RWPE1 (cell line): Measurements from ENCODE around the gene ARPC1A.
A peak's percentile ranks its signal among the peaks of the same experiment; 100 is the strongest.

Experiments
- CTCF ChIA-PET: fragments of 350-600 bp; sonication (Branson Sonifier 250); formaldehyde crosslinking; extraction: SDS; loops from one replicate; lab custom pipeline; 2021; lab: Yijun Ruan, JAX
- POLR2A ChIA-PET: fragments of 400-600 bp; formaldehyde crosslinking; extraction: SDS; loops from one replicate; lab custom pipeline; 2020; ENCODE audit warnings: antibody characterized with exemption; ENCODE audit not compliant: low non-redundant PET; lab: Yijun Ruan, JAX
- DNase-seq: peaks from one replicate; pipeline ENCODE4 v3.0.0; 2012; ENCODE audit warnings: low spot score
- H3K27ac ChIP-seq: fragments of 450-650 bp; 2 replicates; pipeline ENCODE4 v1.5.1; 2017
- TF ChIP-seq, protein P1 (sequence below): fragments of 450-650 bp; conservative IDR thresholded peaks from 2 replicates; pipeline ENCODE4 v1.5.1; 2017; ENCODE audit warnings: low read depth, mild to moderate bottlenecking

The ARPC1A gene

GRCh38 chr7:99404977-99405320, 79.3 kb downstream of the ARPC1A start:
- ChIA-PET POLR2A (interaction anchor here (1.2 kb wide), 1 partner anchor 12 kb away, joined by 3 read pairs; no protein-coding TSS in a partner anchor), CTCF (no interaction called here)
- TF ChIP-seq, protein P1, sequence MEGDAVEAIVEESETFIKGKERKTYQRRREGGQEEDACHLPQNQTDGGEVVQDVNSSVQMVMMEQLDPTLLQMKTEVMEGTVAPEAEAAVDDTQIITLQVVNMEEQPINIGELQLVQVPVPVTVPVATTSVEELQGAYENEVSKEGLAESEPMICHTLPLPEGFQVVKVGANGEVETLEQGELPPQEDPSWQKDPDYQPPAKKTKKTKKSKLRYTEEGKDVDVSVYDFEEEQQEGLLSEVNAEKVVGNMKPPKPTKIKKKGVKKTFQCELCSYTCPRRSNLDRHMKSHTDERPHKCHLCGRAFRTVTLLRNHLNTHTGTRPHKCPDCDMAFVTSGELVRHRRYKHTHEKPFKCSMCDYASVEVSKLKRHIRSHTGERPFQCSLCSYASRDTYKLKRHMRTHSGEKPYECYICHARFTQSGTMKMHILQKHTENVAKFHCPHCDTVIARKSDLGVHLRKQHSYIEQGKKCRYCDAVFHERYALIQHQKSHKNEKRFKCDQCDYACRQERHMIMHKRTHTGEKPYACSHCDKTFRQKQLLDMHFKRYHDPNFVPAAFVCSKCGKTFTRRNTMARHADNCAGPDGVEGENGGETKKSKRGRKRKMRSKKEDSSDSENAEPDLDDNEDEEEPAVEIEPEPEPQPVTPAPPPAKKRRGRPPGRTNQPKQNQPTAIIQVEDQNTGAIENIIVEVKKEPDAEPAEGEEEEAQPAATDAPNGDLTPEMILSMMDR = no peak
- peak overlapping the region; percentile 57 for H3K27ac ChIP-seq
- no peak for DNase-seq

GRCh38 chr7:99406557-99406956, 80.9 kb downstream of the ARPC1A start:
- TF ChIP-seq, protein P1 = no peak
- H3K27ac ChIP-seq = peak overlapping the region; percentile 32
- ChIA-PET CTCF (no interaction called here), POLR2A (no interaction called here)
- DNase-seq = no peak

DNA sequence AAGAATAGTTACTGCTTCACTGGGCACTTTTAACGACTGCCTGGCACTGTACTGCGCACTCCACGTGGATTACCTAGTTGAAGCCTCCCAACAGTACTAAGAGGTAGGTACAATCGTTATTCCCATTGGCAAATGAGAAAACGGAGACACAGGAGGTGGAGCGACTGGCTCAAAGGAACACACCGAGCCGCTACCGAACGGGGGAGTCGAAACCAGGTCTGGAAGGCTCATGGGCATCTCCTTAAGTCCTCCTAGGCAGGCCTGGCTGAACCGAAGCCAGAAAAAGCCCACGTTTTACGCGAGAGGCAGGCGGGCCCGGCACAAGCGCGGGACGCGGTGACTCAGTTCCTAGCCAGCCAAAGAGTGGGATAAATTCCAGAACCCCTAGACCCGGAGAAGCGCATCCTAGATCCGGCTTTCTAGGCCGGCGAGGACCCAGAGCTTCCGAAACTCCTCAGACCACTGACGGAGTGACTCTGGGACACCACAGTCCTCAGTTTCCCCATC, 82.2 kb downstream of the ARPC1A start:
- TF ChIP-seq, protein P1 = no peak
- peak; percentile 80 for DNase-seq
- CTCF ChIA-PET = no interaction called here
- POLR2A ChIA-PET = interaction anchor here (0.8 kb wide), 1 partner anchor 9 kb away, joined by 4 read pairs; no protein-coding TSS in a partner anchor
- peak overlapping the region; percentile 96 for H3K27ac ChIP-seq

DNA sequence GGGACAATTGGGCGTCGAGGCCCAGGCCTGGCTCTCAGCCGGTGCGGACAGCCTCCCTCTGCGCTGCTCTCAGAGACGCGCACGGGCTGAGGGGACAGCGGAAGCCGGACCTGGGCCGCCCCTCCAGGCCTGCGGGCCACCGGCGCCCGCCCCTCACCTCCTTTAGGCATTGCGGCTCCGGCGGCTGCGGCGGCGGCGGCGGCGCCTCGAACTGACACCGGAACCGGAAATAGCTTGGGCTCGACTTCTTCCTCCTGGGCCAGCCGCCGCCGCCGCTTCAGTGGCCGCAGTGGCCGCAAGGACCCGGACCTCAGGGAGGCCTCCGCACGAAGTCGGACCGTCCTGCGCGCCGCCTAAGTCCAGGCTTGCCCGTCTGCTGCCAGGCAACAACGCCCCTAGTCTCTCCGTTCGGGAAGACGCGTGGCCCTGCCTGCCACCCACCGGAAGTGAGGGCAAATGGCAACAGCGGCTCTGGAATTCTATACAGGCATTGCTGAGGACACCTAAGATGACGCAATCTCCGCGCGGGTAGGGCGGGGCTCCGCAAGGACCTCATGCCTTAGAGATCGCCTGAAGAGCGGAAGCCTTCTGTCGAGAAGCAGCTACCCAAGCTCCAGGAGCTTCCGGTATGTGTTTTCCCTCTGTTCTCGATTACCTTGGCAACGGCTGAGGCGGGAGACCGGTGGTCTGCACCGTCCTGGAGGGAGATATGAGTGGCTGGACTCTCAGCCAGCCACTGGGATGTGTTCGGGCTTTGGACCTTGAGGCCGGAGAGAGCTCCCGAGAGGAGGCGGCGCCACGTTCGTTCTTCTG, 82.9 kb downstream of the ARPC1A start, which contains the start of the genes BUD31 and PDAP1:
BUD31 (plus strand) TSS at position 591 of the 813 bp plus-strand sequence. CDS start 2,124 bp downstream, outside the sequence.
PDAP1 (minus strand) TSS at position 219 of the 813 bp plus-strand sequence; CDS start at position 170, 49 bp downstream.
- peak within 1 kb of the TSS; percentile 96 for H3K27ac ChIP-seq
- CTCF ChIA-PET = interaction anchor here (0.7 kb wide), 1 partner anchor 43 kb away, joined by 3 read pairs; no protein-coding TSS in a partner anchor

DNA sequence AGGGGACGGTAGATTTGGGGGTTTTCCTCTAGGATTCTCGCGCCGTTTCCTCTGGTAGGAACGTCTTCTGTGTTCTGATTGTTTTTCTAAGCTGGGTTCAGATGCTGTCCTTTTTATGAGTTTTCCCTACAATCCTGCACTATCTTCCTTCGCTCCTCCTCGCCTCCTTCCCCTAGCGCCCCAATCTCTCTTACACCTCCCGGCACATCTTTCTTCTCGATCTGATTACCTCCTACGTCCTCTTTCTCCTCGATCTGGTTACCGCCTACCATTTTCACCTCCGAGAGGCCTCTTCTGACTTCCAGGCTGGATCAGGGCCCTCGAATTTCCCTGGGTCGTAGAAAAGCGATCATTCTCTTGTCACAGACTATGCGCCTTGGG, 83.5 kb downstream of the ARPC1A start:
- CTCF ChIA-PET = interaction anchor here (0.7 kb wide), 1 partner anchor 43 kb away, joined by 3 read pairs; no protein-coding TSS in a partner anchor
- DNase-seq = no peak
- TF ChIP-seq, protein P1 = no peak
- H3K27ac ChIP-seq = peak overlapping the region; percentile 96
- POLR2A ChIA-PET = interaction anchor here (0.8 kb wide), 1 partner anchor 47 kb away, joined by 3 read pairs; no protein-coding TSS in a partner anchor

More for the DNA sequence above, 82.9 kb downstream of the ARPC1A start, which contains the start of the genes BUD31 and PDAP1:
- TF ChIP-seq, protein P1 = no peak
- peak; percentile 93 for DNase-seq
- POLR2A ChIA-PET = interaction anchor here (0.6 to 0.8 kb wide), 3 partner anchors 10 to 46 kb away, joined by 3 to 4 read pairs (median 3); no protein-coding TSS in a partner anchor

GRCh38 chr7:99409806-99410205, 84.1 kb downstream of the ARPC1A start:
- TF ChIP-seq, protein P1 = no peak
- no peak overlapping the region for H3K27ac ChIP-seq
- POLR2A ChIA-PET = interaction anchor here (0.6 kb wide), 1 partner anchor 42 kb away, joined by 3 read pairs; no protein-coding TSS in a partner anchor
- CTCF ChIA-PET = no interaction called here
- peak; percentile 39 for DNase-seq
